BE2C (cell line): ENCODE measurements around the gene RRP1.

Source experiments
- DNase-seq: peaks from one replicate; pipeline ENCODE4 v3.0.0-alpha.2; 2020
- H3K27me3 ChIP-seq: fragments of 250-450 bp; sonication (Bioruptor Pico); 2 replicates; pipeline ENCODE4 v1.5.1; 2020; ENCODE audit warnings: mild to moderate bottlenecking
- H3K36me3 ChIP-seq: fragments of 250-450 bp; sonication (Bioruptor Pico); 2 replicates; pipeline ENCODE4 v1.5.1; 2020; ENCODE audit warnings: mild to moderate bottlenecking
- H3K4me1 ChIP-seq: fragments of 250-450 bp; sonication (Bioruptor Pico); 2 replicates; pipeline ENCODE4 v1.5.1; 2020
- H3K4me3 ChIP-seq: 2 replicates; pipeline ENCODE4 v1.5.1; 2011; ENCODE audit warnings: low read depth, low read length
- H3K9me3 ChIP-seq: fragments of 250-450 bp; sonication (Bioruptor Pico); 2 replicates; pipeline ENCODE4 v1.5.1; 2020
- CTCF ChIP-seq: IDR thresholded peaks from 2 replicates; pipeline ENCODE4 v1.5.1; 2012; ENCODE audit warnings: mild to moderate bottlenecking, low read depth, low read length

The RRP1 gene

GRCh38 chr21:43778469-43779335, 10.7 kb upstream of the RRP1 start:
- Histone ChIP-seq H3K9me3 (no peaks in the 10 kb centered on the region), H3K4me1 (no peaks in the 10 kb centered on the region), H3K36me3 (peaks cover 11% of the 10 kb centered on the region), H3K27me3 (no peaks in the 10 kb centered on the region), H3K4me3 (no peak overlapping the region)
- no peak for DNase-seq
- TF ChIP-seq CTCF, result no peak

GRCh38 chr21:43779660-43780059, 9.7 kb upstream of the RRP1 start:
- H3K4me1 ChIP-seq, result no peaks in the 10 kb centered on the region
- no peaks in the 10 kb centered on the region for H3K9me3 ChIP-seq
- no peaks in the 10 kb centered on the region for H3K27me3 ChIP-seq
- peaks cover 3% of the 10 kb centered on the region; the same call in 1 of the 2 replicates for H3K36me3 ChIP-seq
- no peak for DNase-seq
- no peak for TF ChIP-seq CTCF
- no peak overlapping the region for H3K4me3 ChIP-seq

GRCh38 chr21:43781846-43782245, 7.5 kb upstream of the RRP1 start:
- H3K27me3 ChIP-seq, result no peaks in the 10 kb centered on the region
- DNase-seq, result no peak
- no peaks in the 10 kb centered on the region for H3K9me3 ChIP-seq
- H3K36me3 ChIP-seq, result no peaks in the 10 kb centered on the region
- TF ChIP-seq CTCF, result no peak
- H3K4me1 ChIP-seq, result no peaks in the 10 kb centered on the region
- H3K4me3 ChIP-seq, result no peak overlapping the region

GRCh38 chr21:43782431-43783097, 6.8 kb upstream of the RRP1 start:
- no peak for TF ChIP-seq CTCF
- no peaks in the 10 kb centered on the region for H3K36me3 ChIP-seq

GRCh38 chr21:43783098-43783700, 6.2 kb upstream of the RRP1 start:
- H3K4me3 ChIP-seq, result no peak overlapping the region
- no peak for DNase-seq
- no peaks in the 10 kb centered on the region for H3K4me1 ChIP-seq
- H3K9me3 ChIP-seq, result no peaks in the 10 kb centered on the region
- H3K27me3 ChIP-seq, result no peaks in the 10 kb centered on the region
- H3K36me3 ChIP-seq, result no peaks in the 10 kb centered on the region
- no peak for TF ChIP-seq CTCF

More at GRCh38 chr21:43782431-43783097, 6.8 kb upstream of the RRP1 start:
- Histone ChIP-seq H3K9me3 (no peaks in the 10 kb centered on the region), H3K27me3 (no peaks in the 10 kb centered on the region), H3K4me1 (no peaks in the 10 kb centered on the region), H3K4me3 (no peak overlapping the region)
- no peak for DNase-seq

- no peaks in the 10 kb centered on the region for H3K36me3 ChIP-seq
- H3K27me3 ChIP-seq, result no peaks in the 10 kb centered on the region
- no peak overlapping the region for H3K4me3 ChIP-seq
- no peak for DNase-seq
- H3K4me1 ChIP-seq, result no peaks in the 10 kb centered on the region
- no peaks in the 10 kb centered on the region for H3K9me3 ChIP-seq
- no peak for TF ChIP-seq CTCF
These were observed 4.2 kb upstream of the RRP1 start for GRCh38 chr21:43785134-43785533.
